ENCODE measurements around the gene CPA2.

CPA2 gene

DNA sequence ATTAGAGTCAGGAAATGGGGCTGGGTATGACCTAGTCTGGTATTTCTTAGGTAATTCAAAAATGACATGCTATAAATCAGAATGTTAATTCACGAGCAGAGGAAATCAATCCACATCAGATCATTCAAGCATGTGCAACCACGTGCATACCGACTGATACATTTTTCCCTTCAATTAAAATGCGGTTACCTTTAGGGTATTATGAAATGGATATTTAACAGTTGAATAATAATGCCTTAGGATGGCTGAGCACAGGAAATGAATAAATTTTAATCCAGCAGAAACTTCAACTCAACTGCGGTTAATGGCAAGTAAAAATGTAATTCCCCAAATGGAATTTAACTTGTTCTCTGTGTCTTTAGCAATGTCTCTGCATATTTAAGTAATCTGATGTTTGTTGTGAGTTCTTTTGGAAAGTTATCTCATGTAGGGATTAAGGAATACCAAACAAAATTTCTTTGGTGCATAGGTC, 9.2 kb downstream of the CPA2 start:
- intact Hi-C loops (cut with DNase I) = loop anchor here (10.0 kb wide), 1 partner anchor 209 kb away; no protein-coding TSS in a partner anchor
- no peak for DNase-seq

- peak in 8 of 42 donors; percentile 20 to 59 (median 31) for DNase-seq
- intact Hi-C loops (cut with DNase I) = loop anchor here (10.0 kb wide), 1 partner anchor 208 kb away; no protein-coding TSS in a partner anchor
These were observed 10.4 kb downstream of the CPA2 start for GRCh38 chr7:130276796-130277762.

GRCh38 chr7:130277763-130278643, 11.3 kb downstream of the CPA2 start:
- intact Hi-C loops (cut with DNase I) = loop anchor here (10.0 kb wide), 1 partner anchor 207 kb away; no protein-coding TSS in a partner anchor

DNA sequence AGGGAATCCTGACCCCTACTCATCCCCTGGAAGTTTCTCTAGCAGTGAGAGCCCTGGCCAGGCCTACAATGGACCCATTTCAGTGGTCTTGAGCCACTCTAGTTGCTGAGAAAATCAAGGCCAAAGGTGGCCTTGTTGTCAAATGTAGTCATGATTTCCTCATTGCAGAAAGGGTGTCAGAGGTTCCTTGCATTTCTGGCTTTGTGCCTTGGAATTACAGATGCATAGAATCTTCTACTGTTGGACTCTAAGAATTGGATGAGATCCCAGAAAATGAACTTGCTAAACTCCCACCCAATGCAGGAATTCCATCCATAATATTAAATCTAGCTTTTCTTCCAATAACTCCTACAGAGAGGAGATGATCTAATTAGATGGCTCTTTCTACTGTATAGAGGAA, 12.2 kb downstream of the CPA2 start:
- no peak for DNase-seq
- intact Hi-C loops (cut with DNase I) = loop anchor here (10.0 kb wide), 1 partner anchor 206 kb away; no protein-coding TSS in a partner anchor

More at GRCh38 chr7:130277763-130278643, 11.3 kb downstream of the CPA2 start:
- peak; percentile 29 to 87 (median 67) for DNase-seq

- no peak for DNase-seq
- intact Hi-C loops (cut with DNase I) = loop anchor here (10.0 kb wide), 1 partner anchor 206 kb away; no protein-coding TSS in a partner anchor
These were observed 12.6 kb downstream of the CPA2 start for GRCh38 chr7:130279286-130279685.

GRCh38 chr7:130279906-130280305, 13.2 kb downstream of the CPA2 start:
- DNase-seq = no peak
- intact Hi-C loops (cut with DNase I) = loop anchor here (10.0 kb wide), 1 partner anchor 205 kb away; no protein-coding TSS in a partner anchor

DNA sequence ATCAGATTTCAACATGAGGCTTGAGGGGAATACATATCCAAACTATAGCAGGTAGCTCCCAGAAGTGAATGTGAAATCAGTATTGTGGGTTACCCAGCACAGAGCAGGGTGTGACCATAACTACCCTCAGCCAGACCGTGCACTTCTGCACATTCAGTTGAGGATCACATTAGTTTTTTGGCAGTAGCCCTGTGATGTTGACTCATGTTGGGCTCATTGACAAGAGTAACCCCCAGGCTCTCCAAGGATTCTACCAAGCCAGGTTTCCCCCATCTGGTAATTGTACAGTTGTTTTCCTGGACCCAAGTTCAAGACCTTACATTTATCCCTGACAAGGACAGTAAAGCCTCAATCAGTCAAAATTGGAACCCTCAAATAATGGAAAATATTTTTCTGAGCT, 14.6 kb downstream of the CPA2 start:
- intact Hi-C loops (cut with DNase I) = no loop called here
- DNase-seq = no peak

- intact Hi-C loops (cut with DNase I) = no loop called here
These were observed 20.2 kb downstream of the CPA2 start for GRCh38 chr7:130286881-130287280.

GRCh38 chr7:130288168-130288567, 21.5 kb downstream of the CPA2 start:
- DNase-seq = no peak
- intact Hi-C loops (cut with DNase I) = no loop called here

More at GRCh38 chr7:130286881-130287280, 20.2 kb downstream of the CPA2 start:
- no peak for DNase-seq

GRCh38 chr7:130288829-130289228, 22.2 kb downstream of the CPA2 start:
- intact Hi-C loops (cut with DNase I) = no loop called here
- no peak for DNase-seq

- no peak for DNase-seq
- intact Hi-C loops (cut with DNase I) = no loop called here
These were observed 22.8 kb downstream of the CPA2 start for GRCh38 chr7:130289478-130289877.

DNA sequence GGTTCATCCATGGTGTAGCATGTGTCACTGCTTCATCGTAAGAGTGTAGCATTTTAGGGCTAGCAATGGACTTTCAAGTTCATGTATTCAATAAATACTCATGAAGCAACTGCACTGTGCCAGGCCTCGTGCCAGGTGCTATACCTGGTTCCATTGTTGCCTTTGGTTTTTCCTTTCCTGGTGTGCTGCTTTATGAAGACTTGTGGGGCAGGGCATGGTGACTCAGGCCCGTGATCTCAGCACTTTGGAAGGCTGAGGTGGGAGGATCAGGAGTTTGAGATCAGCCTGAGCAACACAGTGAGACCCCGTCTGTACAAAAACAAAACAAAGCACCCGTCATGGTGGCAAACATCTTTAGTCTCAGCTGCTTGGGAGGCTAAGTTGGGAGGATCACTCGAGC, 24.1 kb downstream of the CPA2 start:
- no peak for DNase-seq
- intact Hi-C loops (cut with DNase I) = no loop called here

- intact Hi-C loops (cut with DNase I) = no loop called here
- DNase-seq = no peak
These were observed 26.1 kb downstream of the CPA2 start, which contains the start of gene CPA4 for GRCh38 chr7:130292682-130293257. Gene CPA4 (plus strand): TSS chr7:130293161. CDS start chr7:130293181, 20 bp downstream.

- DNase-seq = no peak
- intact Hi-C loops (cut with DNase I) = no loop called here
These were observed 26.9 kb downstream of the CPA2 start for GRCh38 chr7:130293521-130293920.

DNA sequence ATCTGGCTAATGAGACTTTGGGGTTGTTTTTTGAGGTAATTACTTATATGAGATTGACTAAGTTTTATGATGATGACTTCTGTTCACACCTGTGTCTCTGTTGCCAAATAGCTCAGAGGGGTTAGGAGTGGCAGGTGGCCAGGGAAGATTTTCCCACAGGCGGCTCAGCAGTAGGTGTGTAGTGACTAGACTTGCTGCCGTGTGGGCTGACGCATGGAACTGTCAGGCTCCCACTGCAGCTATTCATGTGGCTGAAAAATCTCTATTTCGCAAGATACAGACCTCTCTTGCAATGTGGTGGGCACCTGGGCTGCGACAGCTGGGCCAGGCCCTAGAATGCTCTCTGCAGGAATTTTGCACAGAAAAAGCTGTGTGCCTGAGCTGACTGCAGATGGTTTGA, 27.7 kb downstream of the CPA2 start:
- DNase-seq = peak in 4 of 42 donors; percentile 15 to 41 (median 27)
- intact Hi-C loops (cut with DNase I) = no loop called here

DNA sequence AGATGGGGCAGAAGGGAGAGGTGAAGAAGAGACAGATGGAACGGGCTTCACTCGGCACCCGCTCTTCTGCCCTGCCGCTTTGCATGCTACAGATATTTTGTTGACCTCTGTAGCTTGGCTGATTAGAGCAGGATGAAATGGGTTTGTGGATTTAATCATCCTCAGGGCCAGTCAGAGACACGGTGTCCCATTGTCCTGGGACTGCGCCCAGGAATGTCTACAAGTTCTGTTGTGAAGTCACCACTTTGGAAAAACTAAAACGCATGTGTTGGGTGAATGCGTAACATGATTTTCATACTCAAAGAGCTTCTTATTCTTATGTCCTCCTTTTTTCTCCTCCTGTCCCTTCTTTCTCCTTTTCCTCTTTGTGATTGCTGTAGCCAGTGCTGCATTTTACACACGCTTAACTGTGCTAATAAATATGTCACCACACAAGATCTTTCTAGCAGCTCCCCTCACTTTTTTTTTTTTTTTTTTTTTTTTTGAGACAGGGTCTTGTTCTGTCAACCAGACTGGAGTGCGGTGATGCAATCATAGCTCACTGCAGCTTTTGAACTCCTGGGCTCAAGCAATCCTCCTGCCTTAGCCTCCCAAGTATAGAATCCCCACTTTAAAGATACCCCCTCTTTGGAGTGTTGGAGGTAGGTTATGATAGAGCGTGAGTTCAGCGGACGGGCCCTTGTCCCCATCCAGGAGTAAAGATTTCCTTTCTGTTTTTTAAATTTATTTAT, 29.7 kb downstream of the CPA2 start:
- intact Hi-C loops (cut with DNase I) = no loop called here
- no peak for DNase-seq

- intact Hi-C loops (cut with DNase I) = no loop called here
- DNase-seq = no peak
These were observed 31.2 kb downstream of the CPA2 start for GRCh38 chr7:130297628-130298543.
